HCT116 (cell line): ENCODE measurements around the gene SH3RF2. TPM values are rescaled to one million over a fixed set of nuclear protein-coding genes. Genes with fewer than 3 reads are reported as not detected.

ENCODE experiments used
- ATAC-seq: fragments of 200-7000 bp; cut with Tn5 transposase; 2 replicates; pipeline ENCODE4 v1.9.1; 2020; ENCODE audit warnings: mild to moderate bottlenecking, moderate library complexity
- BruUV-seq: library from RNA; stranded (reverse); fragments of 400-500 nt; replicated peaks from 2 replicates; lab custom pipeline; 2021; lab: Mats Ljungman, UMichigan
- CTCF ChIA-PET: fragments of 300-600 bp; sonication (Branson Sonifier 250); formaldehyde crosslinking; loops from one replicate; lab custom pipeline; 2021; ENCODE audit warnings: antibody characterized with exemption; lab: Charles Lee
- POLR2A ChIA-PET: fragments of 300-600, 350-600 bp; sonication (Branson Sonifier 250); formaldehyde crosslinking; loops from one replicate; lab custom pipeline; 2021; ENCODE audit warnings: antibody characterized with exemption; lab: Charles Lee
- RAD21 ChIA-PET, 2 experiments: fragments of 300-600 bp; sonication (Branson Sonifier 250); formaldehyde crosslinking; loops; one replicate each; lab custom pipeline; 2023; ENCODE audit warnings: low total read pairs in 2 of 2; ENCODE audit not compliant: uncharacterized antibody in 2 of 2, unreplicated experiment in 2 of 2, low non-redundant PET in 1 of 2; lab: Charles Lee
- DNase-seq: peaks from one replicate; pipeline ENCODE4 v3.0.0-alpha.2; 2010; ENCODE audit warnings: low read depth, low spot score
- H2AFZ ChIP-seq: fragments of 200-600 bp; shearing (Covaris generic), sonication (generic); 2 replicates; pipeline ENCODE4 v1.6.1; 2017; ENCODE audit warnings: low read depth, mixed run types, mixed read lengths, antibody characterized with exemption, low read length; ENCODE audit not compliant: poor library complexity, severe bottlenecking
- H3K27ac ChIP-seq: 2 replicates; pipeline ENCODE4 v1.5.1; 2012; ENCODE audit warnings: low read depth, low read length
- H3K27me3 ChIP-seq: fragments of 200-600 bp; sonication (generic); 2 replicates; pipeline ENCODE4 v1.6.1; 2016; ENCODE audit warnings: mixed run types, low read length, mixed read lengths; ENCODE audit not compliant: insufficient read depth
- H3K36me3 ChIP-seq, 2 experiments: fragments of 200-500 bp in 1 of 2; fragments of 200-600 bp in 1 of 2; sonication (Bioruptor generic) in 1 of 2; sonication (generic) in 1 of 2; 2 replicates each; pipeline versions ENCODE4 v1.5.1 to v1.6.1; 2014 to 2016; ENCODE audit warnings: low read length in 2 of 2, inconsistent platforms in 1 of 2, mixed read lengths in 1 of 2, mixed run types in 1 of 2; ENCODE audit not compliant: insufficient read depth in 2 of 2, control insufficient read depth in 1 of 2
- H3K4me1 ChIP-seq, 2 experiments: fragments of 200-600 bp in 1 of 2; sonication (generic) in 1 of 2; 2 replicates each; pipeline versions ENCODE4 v1.5.1 to v1.6.1; 2012 to 2017; ENCODE audit warnings: low read length in 2 of 2, inconsistent platforms in 1 of 2, mild to moderate bottlenecking in 1 of 2, mixed read lengths in 1 of 2, mixed run types in 1 of 2, moderate library complexity in 1 of 2; ENCODE audit not compliant: insufficient read depth in 2 of 2, control insufficient read depth in 1 of 2
- H3K4me2 ChIP-seq: fragments of 200-600 bp; sonication (generic); 2 replicates; pipeline ENCODE4 v1.6.1; 2017; ENCODE audit warnings: mixed run types, low read length, mixed read lengths
- H3K4me3 ChIP-seq, 2 experiments: fragments of 200-600 bp in 1 of 2; sonication (generic) in 1 of 2; replicated peaks in 1 of 2; 2 replicates each; pipeline ENCODE4 v1.5.1; 2011 to 2016; ENCODE audit warnings: low read length in 2 of 2, control low read depth in 1 of 2, low read depth in 1 of 2, mild to moderate bottlenecking in 1 of 2, mixed read lengths in 1 of 2, mixed run types in 1 of 2
- H3K79me2 ChIP-seq: fragments of 200-600 bp; sonication (generic); 2 replicates; pipeline ENCODE4 v1.6.1; 2017; ENCODE audit warnings: mild to moderate bottlenecking, mixed run types, low read length, moderate library complexity, mixed read lengths; ENCODE audit not compliant: insufficient read depth
- H3K9ac ChIP-seq: fragments of 200-600 bp; sonication (generic); 2 replicates; pipeline ENCODE4 v1.6.1; 2016; ENCODE audit warnings: low read length, mixed read lengths
- H3K9me2 ChIP-seq: fragments of 200-600 bp; sonication (generic), shearing (Covaris generic); 2 replicates; pipeline ENCODE4 v1.6.1; 2017; ENCODE audit warnings: mixed run types, mild to moderate bottlenecking, moderate library complexity; ENCODE audit not compliant: insufficient read depth
- H3K9me3 ChIP-seq, 2 experiments: fragments of 200-500 bp in 1 of 2; fragments of 200-600 bp in 1 of 2; sonication (Bioruptor generic) in 1 of 2; sonication (generic) in 1 of 2; 2 replicates each; pipeline ENCODE4 v1.6.1; 2014 to 2017; ENCODE audit warnings: low read length in 2 of 2, mixed read lengths in 2 of 2, inconsistent platforms in 1 of 2, low read depth in 1 of 2, mild to moderate bottlenecking in 1 of 2, mixed run types in 1 of 2, moderate library complexity in 1 of 2; ENCODE audit not compliant: control insufficient read depth in 1 of 2, insufficient read depth in 1 of 2
- H4K20me1 ChIP-seq: fragments of 200-600 bp; sonication (generic), shearing (Covaris generic); 2 replicates; pipeline ENCODE4 v1.6.1; 2017; ENCODE audit warnings: mixed run types, mild to moderate bottlenecking, moderate library complexity; ENCODE audit not compliant: insufficient read depth
- ATF3 ChIP-seq: IDR thresholded peaks from 2 replicates; pipeline ENCODE4 v1.6.1; 2012
- CBX3 ChIP-seq: IDR thresholded peaks from 2 replicates; pipeline ENCODE4 v1.6.1; 2012; ENCODE audit warnings: low read depth
- ELF1 ChIP-seq: IDR thresholded peaks from 2 replicates; pipeline ENCODE4 v1.6.1; 2012; ENCODE audit warnings: low read depth, borderline replicate concordance
- EZH2 ChIP-seq: fragments of 200-600 bp; sonication (generic); IDR thresholded peaks from 2 replicates; pipeline ENCODE4 v1.6.1; 2017; ENCODE audit warnings: antibody characterized with exemption, mixed run types
- FOSL1 ChIP-seq: IDR thresholded peaks from 2 replicates; pipeline ENCODE4 v1.6.1; 2012; ENCODE audit warnings: low read depth
- MAX ChIP-seq: IDR thresholded peaks from 2 replicates; pipeline ENCODE4 v1.6.1; 2012
- POLR2AphosphoS5 ChIP-seq: IDR thresholded peaks from 2 replicates; pipeline ENCODE4 v1.6.1; 2011; ENCODE audit warnings: mild to moderate bottlenecking, low read depth, low read length, moderate library complexity
- REST ChIP-seq: IDR thresholded peaks from 2 replicates; pipeline ENCODE4 v1.6.1; 2012; ENCODE audit warnings: low read depth
- SP1 ChIP-seq: IDR thresholded peaks from 2 replicates; pipeline ENCODE4 v1.6.1; 2012; ENCODE audit warnings: low read depth
- SRF ChIP-seq: IDR thresholded peaks from 2 replicates; pipeline ENCODE4 v1.6.1; 2012; ENCODE audit warnings: low read depth
- TCF7L2 ChIP-seq: IDR thresholded peaks from 2 replicates; pipeline ENCODE4 v1.7.0; 2011; ENCODE audit warnings: borderline replicate concordance, inconsistent platforms; ENCODE audit not compliant: insufficient read depth, insufficient read length; ENCODE audit errors: extremely low read depth
- YY1 ChIP-seq: IDR thresholded peaks from 2 replicates; pipeline ENCODE4 v1.6.1; 2011; ENCODE audit warnings: low read length, low read depth, moderate library complexity, mild to moderate bottlenecking; ENCODE audit not compliant: insufficient replicate concordance; ENCODE audit errors: extremely low read depth
- ZFX ChIP-seq: fragments of 450-650 bp; IDR thresholded peaks from 2 replicates; pipeline ENCODE4 v1.6.1; 2017
- ZNF274 ChIP-seq: fragments of 200-500 bp; sonication (Bioruptor generic); IDR thresholded peaks from 2 replicates; pipeline ENCODE4 v1.6.1; 2014; ENCODE audit warnings: mild to moderate bottlenecking, low read depth, low read length, inconsistent platforms
- intact Hi-C: fragments of 100-400 bp; cut with micrococcal nuclease; formaldehyde crosslinking; loops from 2 replicates; pipeline ENCODE4 v1.10.0; 2022
- total RNA-seq: library from RNA; stranded (reverse); gene quantifications from one replicate; pipeline ENCODE4 v1.2.1, GENCODE V29; 2021; ENCODE audit not compliant: unreplicated experiment

The SH3RF2 gene
- total RNA-seq, 1 experiment from 2014 or later, result 14.3 TPM

DNA sequence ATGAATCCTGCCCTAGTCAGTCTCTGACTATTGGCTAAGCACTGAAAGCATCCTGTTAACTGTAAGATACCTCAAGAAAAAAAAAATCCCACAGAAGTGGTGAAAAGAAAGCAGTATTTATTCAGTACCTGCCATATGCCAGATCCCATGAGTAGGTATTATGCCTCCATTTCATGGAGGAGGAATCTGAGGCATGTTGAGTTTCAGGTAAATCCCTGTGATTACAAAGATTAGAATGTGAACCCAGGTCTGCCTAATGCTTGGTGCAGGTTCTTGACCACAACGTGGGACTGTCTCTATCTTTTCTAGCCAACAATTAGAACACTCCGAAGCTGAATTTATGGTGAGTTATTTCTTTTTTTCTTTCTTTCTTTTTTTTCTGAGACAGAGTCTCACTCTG is 30.9 kb downstream of the SH3RF2 start:
- TF ChIP-seq ZNF274 (no peak), SRF (no peak), REST (no peak), YY1 (no peak), TCF7L2 (no peak), SP1 (no peak), POLR2AphosphoS5 (no peak), EZH2 (no peak), ELF1 (no peak), ZFX (no peak), ATF3 (no peak), FOSL1 (no peak), CBX3 (no peak), MAX (no peak)
- RAD21 ChIA-PET, result no interaction called here

More for the DNA sequence above, 30.9 kb downstream of the SH3RF2 start:
- ATAC-seq, result peak; percentile 32; the same call in 1 of the 2 replicates
- Histone ChIP-seq H3K27ac (no peak overlapping the region), H3K4me3 (no peak overlapping the region), H3K79me2 (no peaks in the 10 kb centered on the region; the same call in 1 of the 2 replicates), H3K4me2 (peak overlapping the region; percentile 26), H2AFZ (no peak overlapping the region), H3K27me3 (no peaks in the 10 kb centered on the region), H3K9me2 (no peaks in the 10 kb centered on the region), H3K4me1 (peaks cover 0 to 19% of the 10 kb centered on the region in 2 experiments; a peak in 2 of 4 replicates), H4K20me1 (no peaks in the 10 kb centered on the region), H3K36me3 (no peaks in the 10 kb centered on the region), H3K9ac (no peak overlapping the region), H3K9me3 (no peaks in the 10 kb centered on the region)
- no TSS peak for BruUV-seq
- intact Hi-C loops, result no loop called here
- DNase-seq, result no peak
- POLR2A ChIA-PET, result no interaction called here
- CTCF ChIA-PET, result no interaction called here
